ENCODE measurements around the gene NEK8. TPM values are rescaled to one million over a fixed set of nuclear protein-coding genes. Genes with fewer than 3 reads are reported as not detected.
A peak's percentile ranks its signal among the peaks of the same experiment; 100 is the strongest.

Gene NEK8
- total and polyA plus RNA-seq, 9 of the 15 experiments (the other 6 are each of a cell fraction or from before 2014, with no cell fraction given): 0.98 to 16.6 (median 4.6) TPM

GRCh38 chr17:28755486-28755885, 26.9 kb downstream of the NEK8 start:
- peaks cover 4 to 13% of the 10 kb centered on the region in 2 experiments; a peak in 4 of 5 replicates for H3K4me1 ChIP-seq (replicated peaks in 1 of 2; ENCODE audit: control insufficient read depth in 2 of 2, insufficient read depth in 2 of 2, low read length in 2 of 2)
- DNase-seq (ENCODE audit: extremely low read depth in 1 of 4, low spot score in 3 of 4) (no peak), ATAC-seq (no peak; the same call in 2 of the 3 replicates), FAIRE-seq (no peak)
- ChIA-PET POLR2A (interaction anchor here (1.8 to 17.4 kb wide), 3 partner anchors 9 to 31 kb away, joined by 12 to 367 read pairs (median 18); partner anchors contain the start of genes NEK8, RPL23A, TLCD1 and TRAF4), CTCF (ENCODE audit: low intra/inter-chr PET ratio) (no interaction called here)
- intact Hi-C loops (cut with micrococcal nuclease) (no loop called here), in situ Hi-C loops (cut with MboI) (no loop called here)
- no TSS peak for BruUV-seq (replicated peaks)
- H3K9me1 ChIP-seq (ENCODE audit: control insufficient read depth, insufficient read depth, low read length): peaks cover 5% of the 10 kb centered on the region
- H3K79me2 ChIP-seq (ENCODE audit: control insufficient read depth, insufficient read depth, low read length): peaks cover 12% of the 10 kb centered on the region
- H3K36me3 ChIP-seq (ENCODE audit: control insufficient read depth, insufficient read depth, low read length): peaks cover 57% of the 10 kb centered on the region
- no peak overlapping the region for H3K27ac ChIP-seq (ENCODE audit: extremely low read depth, low read depth, low read length)
- H3K4me3 ChIP-seq: no peak overlapping the region
- no peaks in the 10 kb centered on the region for H4K20me1 ChIP-seq (replicated peaks; ENCODE audit: control insufficient read depth, insufficient read depth, low read length)
- no peaks in the 10 kb centered on the region for H3K27me3 ChIP-seq (ENCODE audit: control insufficient read depth in 2 of 2, insufficient read depth in 2 of 2, low read length in 2 of 2)
- TF ChIP-seq ZBTB49 (CRISPR knock-in tag; IDR thresholded peaks at IDR 0.05; ENCODE audit: borderline replicate concordance): no peak
- 0 out of 2 replicates have a peak, but pooled peaks have one; percentile 28 for TF ChIP-seq POLR2G (IDR thresholded peaks at IDR 0.05; ENCODE audit: low read depth, low read length)
- no peak for TF ChIP-seq ZNF583 (CRISPR knock-in tag; IDR thresholded peaks at IDR 0.05)
- TF ChIP-seq HMGXB4 (CRISPR knock-in tag; IDR thresholded peaks at IDR 0.05): no peak
- TF ChIP-seq POLR2A (conservative IDR thresholded peaks at IDR 0.05): peak; percentile 48; the same call in 1 of the 2 replicates
- TF ChIP-seq POLR2AphosphoS5 (IDR thresholded peaks at IDR 0.05; ENCODE audit: control insufficient read depth, insufficient read depth, low read depth, low read length): 0 out of 2 replicates have a peak, but pooled peaks have one; percentile 10
- no peak overlapping the region for H3K4me2 ChIP-seq (ENCODE audit: insufficient read depth, low read length)
- no peak overlapping the region for H3K9ac ChIP-seq (ENCODE audit: insufficient read depth in 1 of 2, low read depth in 2 of 2, low read length in 2 of 2)
- no peaks in the 10 kb centered on the region for H3K9me3 ChIP-seq (replicated peaks; ENCODE audit: control insufficient read depth, insufficient read depth, low read depth, low read length)
- 85% methylated on average over 7 of the region's 7 CpGs for WGBS (ENCODE audit: insufficient coverage, low coverage, missing lambda C conversion rate)
- no peak overlapping the region for H2AFZ ChIP-seq (ENCODE audit: low read depth, low read length)

Data from K562 (cell line).